DOHH2 (cell line): ENCODE data around the gene ATP13A2.
"Not testable (repeated sequence)": the region's sequence is repeated elsewhere in the genome, so short reads cannot be mapped to it uniquely, and the experiment has no call there.

Experiments
- H3F3A ChIP-seq: fragments of 200-600 bp; sonication (generic), shearing (Covaris generic); 2 replicates; pipeline ENCODE4 v1.6.0; 2016; ENCODE audit warnings: antibody characterized with exemption, mild to moderate bottlenecking; ENCODE audit not compliant: control insufficient read depth, insufficient read depth
- H3K27ac ChIP-seq: fragments of 200-600 bp; sonication (generic); 2 replicates; pipeline ENCODE4 v1.5.1; 2014; ENCODE audit warnings: low read depth, mild to moderate bottlenecking, low read length, moderate library complexity
- H3K27me3 ChIP-seq: fragments of 200-600 bp; sonication (generic); 2 replicates; pipeline ENCODE4 v1.6.1; 2014; ENCODE audit warnings: mild to moderate bottlenecking, low read length, mixed read lengths; ENCODE audit not compliant: control insufficient read depth
- H3K36me3 ChIP-seq: fragments of 200-600 bp; sonication (generic); 2 replicates; pipeline ENCODE4 v1.6.1; 2014; ENCODE audit warnings: mild to moderate bottlenecking, low read length, moderate library complexity, mixed read lengths; ENCODE audit not compliant: control insufficient read depth
- H3K4me1 ChIP-seq: fragments of 200-600 bp; sonication (generic); 2 replicates; pipeline ENCODE4 v1.6.1; 2014; ENCODE audit warnings: mild to moderate bottlenecking, low read length, mixed read lengths; ENCODE audit not compliant: control insufficient read depth
- H3K4me2 ChIP-seq: fragments of 200-600 bp; sonication (generic); 2 replicates; pipeline ENCODE4 v1.6.0; 2014; ENCODE audit warnings: mild to moderate bottlenecking, low read length, moderate library complexity
- H3K4me3 ChIP-seq: fragments of 200-600 bp; sonication (generic); 2 replicates; pipeline ENCODE4 v1.5.1; 2014; ENCODE audit warnings: mild to moderate bottlenecking, low read length, mixed read lengths
- H3K79me2 ChIP-seq: fragments of 200-600 bp; sonication (generic); 2 replicates; pipeline ENCODE4 v1.6.1; 2014; ENCODE audit warnings: mild to moderate bottlenecking, low read length, mixed read lengths; ENCODE audit not compliant: control insufficient read depth
- H3K9me2 ChIP-seq: fragments of 200-600 bp; sonication (generic); replicated peaks from 2 replicates; pipeline ENCODE4 v1.6.1; 2014; ENCODE audit warnings: mild to moderate bottlenecking, low read length, mixed read lengths; ENCODE audit not compliant: control insufficient read depth
- H3K9me3 ChIP-seq: fragments of 200-600 bp; sonication (generic); 2 replicates; pipeline ENCODE4 v1.6.1; 2014; ENCODE audit warnings: antibody characterized with exemption, low read length, mixed read lengths; ENCODE audit not compliant: control insufficient read depth, insufficient read depth
- H4K20me1 ChIP-seq: fragments of 200-600 bp; sonication (generic); 2 replicates; pipeline ENCODE4 v1.6.0; 2014; ENCODE audit warnings: low read depth, mild to moderate bottlenecking, antibody characterized with exemption, low read length, moderate library complexity; ENCODE audit not compliant: control insufficient read depth, insufficient read depth
- EZH2phosphoT487 ChIP-seq: fragments of 200-600 bp; sonication (generic); IDR thresholded peaks from 2 replicates; pipeline ENCODE4 v1.6.1; 2017; ENCODE audit warnings: borderline replicate concordance, mild to moderate bottlenecking, antibody characterized with exemption, low read length, moderate library complexity, mixed read lengths
- TF ChIP-seq, protein P1 (sequence below): fragments of 200-600 bp; sonication (generic); IDR thresholded peaks from one replicate; pipeline ENCODE4 v1.5.1; 2014; ENCODE audit warnings: antibody characterized with exemption, mild to moderate bottlenecking, low read depth, low read length; ENCODE audit not compliant: poor library complexity, severe bottlenecking

ATP13A2 gene

DNA sequence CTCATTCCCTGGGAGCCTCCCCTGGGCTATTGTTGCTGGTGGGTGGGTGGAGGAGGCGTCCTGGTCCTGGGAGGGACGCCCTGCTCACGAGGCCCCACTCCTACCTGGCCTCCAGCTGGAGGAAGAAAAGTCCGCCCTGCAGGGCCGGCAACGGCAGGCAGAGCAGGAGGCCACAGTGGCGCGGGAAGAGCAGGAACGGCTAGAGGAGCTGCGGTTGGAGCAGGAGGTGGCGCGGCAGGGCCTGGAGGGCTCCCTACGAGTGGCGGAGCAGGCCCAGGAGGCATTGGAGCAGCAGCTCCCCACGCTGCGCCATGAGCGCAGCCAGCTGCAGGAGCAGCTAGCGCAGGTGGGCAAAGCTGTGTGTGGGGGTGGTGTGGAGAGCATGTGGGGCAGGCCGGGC is 65.1 kb downstream of the ATP13A2 start:
- no peaks in the 10 kb centered on the region for H4K20me1 ChIP-seq
- H3K27me3 ChIP-seq, result no peaks in the 10 kb centered on the region
- no peaks in the 10 kb centered on the region for H3K79me2 ChIP-seq
- H3K36me3 ChIP-seq, result no peaks in the 10 kb centered on the region
- H3K4me3 ChIP-seq, result no peak overlapping the region
- TF ChIP-seq EZH2phosphoT487, result no peak
- TF ChIP-seq, protein P1, sequence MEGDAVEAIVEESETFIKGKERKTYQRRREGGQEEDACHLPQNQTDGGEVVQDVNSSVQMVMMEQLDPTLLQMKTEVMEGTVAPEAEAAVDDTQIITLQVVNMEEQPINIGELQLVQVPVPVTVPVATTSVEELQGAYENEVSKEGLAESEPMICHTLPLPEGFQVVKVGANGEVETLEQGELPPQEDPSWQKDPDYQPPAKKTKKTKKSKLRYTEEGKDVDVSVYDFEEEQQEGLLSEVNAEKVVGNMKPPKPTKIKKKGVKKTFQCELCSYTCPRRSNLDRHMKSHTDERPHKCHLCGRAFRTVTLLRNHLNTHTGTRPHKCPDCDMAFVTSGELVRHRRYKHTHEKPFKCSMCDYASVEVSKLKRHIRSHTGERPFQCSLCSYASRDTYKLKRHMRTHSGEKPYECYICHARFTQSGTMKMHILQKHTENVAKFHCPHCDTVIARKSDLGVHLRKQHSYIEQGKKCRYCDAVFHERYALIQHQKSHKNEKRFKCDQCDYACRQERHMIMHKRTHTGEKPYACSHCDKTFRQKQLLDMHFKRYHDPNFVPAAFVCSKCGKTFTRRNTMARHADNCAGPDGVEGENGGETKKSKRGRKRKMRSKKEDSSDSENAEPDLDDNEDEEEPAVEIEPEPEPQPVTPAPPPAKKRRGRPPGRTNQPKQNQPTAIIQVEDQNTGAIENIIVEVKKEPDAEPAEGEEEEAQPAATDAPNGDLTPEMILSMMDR, result no peak
- no peak overlapping the region for H3K4me2 ChIP-seq
- no peak overlapping the region for H3K27ac ChIP-seq
- H3K9me3 ChIP-seq, result no peaks in the 10 kb centered on the region
- H3F3A ChIP-seq, result no peaks in the 10 kb centered on the region
- no peaks in the 10 kb centered on the region for H3K9me2 ChIP-seq
- peaks cover 6% of the 10 kb centered on the region for H3K4me1 ChIP-seq

- not testable (repeated sequence) for H3K27ac ChIP-seq
Measured at GRCh38 chr1:16946185-16946584, 65.5 kb downstream of the ATP13A2 start.

GRCh38 chr1:16945512-16945911 is 66.2 kb downstream of the ATP13A2 start:
- H3K4me3 ChIP-seq, H3K4me2 ChIP-seq, H3K27me3 ChIP-seq, H3K79me2 ChIP-seq, H3K9me2 ChIP-seq, H3K27ac ChIP-seq, H3K9me3 ChIP-seq, H3F3A ChIP-seq, H3K4me1 ChIP-seq, H3K36me3 ChIP-seq, H4K20me1 ChIP-seq: not testable (repeated sequence)

More at GRCh38 chr1:16946185-16946584, 65.5 kb downstream of the ATP13A2 start:
- not testable (repeated sequence) for H3K4me3 ChIP-seq, H3K4me2 ChIP-seq, H3K27me3 ChIP-seq, H3K4me1 ChIP-seq, H3K9me3 ChIP-seq, H3K79me2 ChIP-seq, H3K36me3 ChIP-seq, H3K9me2 ChIP-seq, H4K20me1 ChIP-seq, H3F3A ChIP-seq

- TF ChIP-seq, protein P1, result no peak
- TF ChIP-seq EZH2phosphoT487, result no peak
- no peaks in the 10 kb centered on the region for H3K79me2 ChIP-seq
- H3K4me1 ChIP-seq, result peaks cover 6% of the 10 kb centered on the region
- no peaks in the 10 kb centered on the region for H3K9me2 ChIP-seq
- H3F3A ChIP-seq, result no peaks in the 10 kb centered on the region
- H4K20me1 ChIP-seq, result no peaks in the 10 kb centered on the region
- H3K36me3 ChIP-seq, result no peaks in the 10 kb centered on the region
- no peak overlapping the region for H3K4me3 ChIP-seq
- no peak overlapping the region for H3K4me2 ChIP-seq
- H3K9me3 ChIP-seq, result no peaks in the 10 kb centered on the region
- no peaks in the 10 kb centered on the region for H3K27me3 ChIP-seq
- H3K27ac ChIP-seq, result no peak overlapping the region
Measured at GRCh38 chr1:16944038-16944437, 67.7 kb downstream of the ATP13A2 start.

DNA sequence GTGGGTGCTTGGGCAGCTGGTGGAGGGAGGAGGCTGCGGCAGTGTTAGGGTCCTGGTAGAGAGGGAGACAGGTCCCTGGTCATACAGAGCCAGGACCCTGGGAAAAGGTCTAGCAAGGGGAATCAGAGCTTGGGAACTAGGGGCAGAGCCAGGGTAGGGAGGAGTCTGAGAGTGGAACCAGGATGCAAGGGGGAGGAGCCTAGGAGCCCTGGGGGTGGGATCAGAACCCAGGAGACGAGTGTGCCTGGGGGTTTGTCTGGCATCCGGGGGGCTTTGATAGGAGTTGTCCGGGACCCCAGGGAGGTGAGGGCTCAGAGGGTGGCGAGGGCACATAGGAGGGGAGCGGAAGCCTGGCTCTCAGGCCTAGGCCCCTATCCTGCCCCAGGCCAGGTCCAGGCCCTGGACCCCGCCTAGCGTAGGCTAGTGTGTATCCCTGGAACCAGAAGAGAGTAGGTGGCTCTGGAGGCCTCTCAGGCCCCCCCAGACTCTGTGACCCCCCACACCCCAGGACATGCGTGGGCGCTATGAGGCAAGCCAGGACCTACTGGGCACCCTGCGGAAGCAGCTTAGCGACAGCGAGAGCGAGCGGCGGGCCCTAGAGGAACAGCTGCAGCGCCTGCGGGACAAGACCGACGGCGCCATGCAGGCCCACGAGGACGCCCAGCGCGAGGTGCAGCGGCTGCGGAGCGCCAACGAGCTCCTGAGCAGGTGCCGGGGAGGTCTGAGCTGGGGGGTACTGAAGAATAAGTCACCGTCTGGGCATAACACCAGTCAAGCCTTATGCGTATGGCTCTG is 72.1 kb downstream of the ATP13A2 start:
- H3K4me1 ChIP-seq, H3K9me2 ChIP-seq, H3K9me3 ChIP-seq, H4K20me1 ChIP-seq, H3K4me3 ChIP-seq, H3K36me3 ChIP-seq, H3K27ac ChIP-seq, H3K79me2 ChIP-seq, H3K4me2 ChIP-seq, H3F3A ChIP-seq, H3K27me3 ChIP-seq: not testable (repeated sequence)
